Lower lobe of right lung (tissue), 2 donors: Measurements from ENCODE around the gene POLR1C. TPM values are rescaled to one million over a fixed set of nuclear protein-coding genes. Genes with fewer than 3 reads are reported as not detected.

Source experiments
- ATAC-seq, 2 donors: fragments of 200-7000 bp; cut with Tn5 transposase; one replicate each; pipeline ENCODE4 v1.9.1; 2020 to 2022; ENCODE audit warnings: mild to moderate bottlenecking in 2 of 2, moderate library complexity in 2 of 2
- DNase-seq: peaks from one replicate; pipeline ENCODE4 v3.0.0-alpha.2; 2020
- H3K27ac ChIP-seq: fragments of 200-600 bp; one replicate; pipeline ENCODE4 v1.8.0; 2022
- H3K27me3 ChIP-seq: fragments of 200-600 bp; one replicate; pipeline ENCODE4 v1.8.0; 2022; ENCODE audit warnings: low read depth
- H3K36me3 ChIP-seq: fragments of 200-600 bp; one replicate; pipeline ENCODE4 v1.8.0; 2022; ENCODE audit warnings: mild to moderate bottlenecking
- H3K4me1 ChIP-seq: fragments of 200-600 bp; one replicate; pipeline ENCODE4 v1.8.0; 2022
- H3K4me3 ChIP-seq: fragments of 200-600 bp; one replicate; pipeline ENCODE4 v1.8.0; 2022; ENCODE audit warnings: mild to moderate bottlenecking
- H3K9me3 ChIP-seq: fragments of 200-600 bp; one replicate; pipeline ENCODE4 v1.8.0; 2022
- intact Hi-C: fragments of 100-400 bp; cut with DNase I; formaldehyde crosslinking; loops from one replicate; pipeline ENCODE4 v1.11.0; 2022
- total RNA-seq: library from RNA; stranded (reverse); fragmentation: NEBNext Ultra II Directional; extraction: Animal tissue kit (Norgen Biotek cat#: 25700); gene quantifications from one replicate; pipeline ENCODE4 v1.2.1, GENCODE V29; 2021
- TF ChIP-seq, protein P1 (sequence below): fragments of 200-600 bp; IDR thresholded peaks from one replicate; pipeline ENCODE4 v1.8.0; 2022; ENCODE audit warnings: antibody characterized with exemption, mild to moderate bottlenecking
- donor health status: DM: no; HTN: yes; CAD: no; lungs with severe emphysema.

POLR1C gene
- total RNA-seq, 1 donor from 2014 or later, result 26.1 TPM

- TF ChIP-seq, protein P1, sequence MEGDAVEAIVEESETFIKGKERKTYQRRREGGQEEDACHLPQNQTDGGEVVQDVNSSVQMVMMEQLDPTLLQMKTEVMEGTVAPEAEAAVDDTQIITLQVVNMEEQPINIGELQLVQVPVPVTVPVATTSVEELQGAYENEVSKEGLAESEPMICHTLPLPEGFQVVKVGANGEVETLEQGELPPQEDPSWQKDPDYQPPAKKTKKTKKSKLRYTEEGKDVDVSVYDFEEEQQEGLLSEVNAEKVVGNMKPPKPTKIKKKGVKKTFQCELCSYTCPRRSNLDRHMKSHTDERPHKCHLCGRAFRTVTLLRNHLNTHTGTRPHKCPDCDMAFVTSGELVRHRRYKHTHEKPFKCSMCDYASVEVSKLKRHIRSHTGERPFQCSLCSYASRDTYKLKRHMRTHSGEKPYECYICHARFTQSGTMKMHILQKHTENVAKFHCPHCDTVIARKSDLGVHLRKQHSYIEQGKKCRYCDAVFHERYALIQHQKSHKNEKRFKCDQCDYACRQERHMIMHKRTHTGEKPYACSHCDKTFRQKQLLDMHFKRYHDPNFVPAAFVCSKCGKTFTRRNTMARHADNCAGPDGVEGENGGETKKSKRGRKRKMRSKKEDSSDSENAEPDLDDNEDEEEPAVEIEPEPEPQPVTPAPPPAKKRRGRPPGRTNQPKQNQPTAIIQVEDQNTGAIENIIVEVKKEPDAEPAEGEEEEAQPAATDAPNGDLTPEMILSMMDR, result no peak
- no peaks in the 10 kb centered on the region for H3K9me3 ChIP-seq
- peaks cover 15% of the 10 kb centered on the region for H3K4me1 ChIP-seq
- H3K27me3 ChIP-seq, result no peaks in the 10 kb centered on the region
- no peak for DNase-seq
- H3K27ac ChIP-seq, result no peak overlapping the region
- ATAC-seq, result no peak
- peaks cover 12% of the 10 kb centered on the region for H3K36me3 ChIP-seq
- H3K4me3 ChIP-seq, result no peak overlapping the region
- intact Hi-C loops, result no loop called here
Observed at GRCh38 chr6:43489277-43490072, 27.4 kb upstream of the POLR1C start.

GRCh38 chr6:43490523-43490939 is 26.4 kb upstream of the POLR1C start:
- no peak for ATAC-seq
- Histone ChIP-seq H3K27ac (no peak overlapping the region), H3K4me3 (no peak overlapping the region), H3K9me3 (no peaks in the 10 kb centered on the region), H3K36me3 (peaks cover 12% of the 10 kb centered on the region), H3K27me3 (no peaks in the 10 kb centered on the region), H3K4me1 (peaks cover 24% of the 10 kb centered on the region)
- TF ChIP-seq, protein P1, result no peak
- DNase-seq, result no peak
- intact Hi-C loops, result no loop called here

- peaks cover 37% of the 10 kb centered on the region for H3K4me1 ChIP-seq
- H3K36me3 ChIP-seq, result peaks cover 12% of the 10 kb centered on the region
- TF ChIP-seq, protein P1, result no peak
- H3K4me3 ChIP-seq, result no peak overlapping the region
- peak; percentile 73 for DNase-seq
- ATAC-seq, result peak; percentile 60 to 76
- peak overlapping the region; percentile 53 for H3K27ac ChIP-seq
- H3K27me3 ChIP-seq, result no peaks in the 10 kb centered on the region
- intact Hi-C loops, result no loop called here
- no peaks in the 10 kb centered on the region for H3K9me3 ChIP-seq
Observed at GRCh38 chr6:43491750-43492661, 24.9 kb upstream of the POLR1C start.

DNA sequence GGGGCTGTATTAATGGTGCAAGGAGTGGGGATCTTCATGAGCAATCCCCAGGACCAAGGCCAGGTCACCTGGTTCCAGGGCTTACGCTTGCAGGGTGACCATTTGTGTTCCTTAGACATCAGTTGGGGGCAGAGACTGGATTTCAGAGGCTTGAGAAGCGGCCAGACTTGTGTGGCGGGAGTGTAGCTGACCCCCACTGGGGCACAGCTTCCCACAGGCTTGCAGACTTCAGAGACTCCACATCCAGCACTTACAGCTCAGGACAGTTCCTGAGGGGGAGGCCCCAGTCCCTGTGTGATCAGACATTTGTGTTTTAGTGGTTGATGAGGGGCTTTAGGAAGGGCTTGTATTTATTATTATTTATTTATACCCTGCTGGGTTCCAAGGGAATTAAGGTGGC is 24.2 kb upstream of the POLR1C start:
- H3K9me3 ChIP-seq, result no peaks in the 10 kb centered on the region
- H3K27ac ChIP-seq, result peak overlapping the region; percentile 53
- intact Hi-C loops, result no loop called here
- H3K36me3 ChIP-seq, result peaks cover 9% of the 10 kb centered on the region
- no peaks in the 10 kb centered on the region for H3K27me3 ChIP-seq
- no peak for DNase-seq
- peak in 1 of 2 donors; percentile 30 for ATAC-seq
- TF ChIP-seq, protein P1, result no peak
- H3K4me1 ChIP-seq, result peaks cover 37% of the 10 kb centered on the region
- H3K4me3 ChIP-seq, result no peak overlapping the region

GRCh38 chr6:43493230-43493629 is 23.7 kb upstream of the POLR1C start:
- TF ChIP-seq, protein P1, result no peak
- no peaks in the 10 kb centered on the region for H3K9me3 ChIP-seq
- H3K4me3 ChIP-seq, result no peak overlapping the region
- ATAC-seq (no peak), DNase-seq (no peak)
- no peaks in the 10 kb centered on the region for H3K27me3 ChIP-seq
- intact Hi-C loops, result no loop called here
- peaks cover 15% of the 10 kb centered on the region for H3K36me3 ChIP-seq
- H3K27ac ChIP-seq, result no peak overlapping the region
- peaks cover 37% of the 10 kb centered on the region for H3K4me1 ChIP-seq
